Measurements from ENCODE around the gene CALCB.

DNA sequence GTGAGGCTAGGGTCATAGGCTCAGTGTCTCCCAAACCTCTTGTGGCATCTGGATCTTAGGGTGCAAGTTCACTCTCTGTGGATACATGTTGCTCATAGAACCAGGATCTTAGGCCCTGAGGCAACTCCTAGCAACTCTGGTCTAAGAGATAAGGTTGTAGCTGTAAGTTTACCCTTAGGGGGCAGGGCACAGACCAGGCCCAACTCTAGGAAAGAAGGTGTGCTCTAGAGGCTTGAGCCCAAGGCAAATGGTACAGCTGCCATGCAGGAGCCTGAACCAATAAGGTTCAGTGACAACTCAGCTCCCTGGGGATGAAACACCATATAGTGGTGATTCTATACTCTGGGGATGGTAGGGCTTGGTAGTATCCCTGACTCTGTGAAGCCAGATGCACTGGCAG, 17.8 kb downstream of the CALCB start:
- TF ChIP-seq, protein P1, sequence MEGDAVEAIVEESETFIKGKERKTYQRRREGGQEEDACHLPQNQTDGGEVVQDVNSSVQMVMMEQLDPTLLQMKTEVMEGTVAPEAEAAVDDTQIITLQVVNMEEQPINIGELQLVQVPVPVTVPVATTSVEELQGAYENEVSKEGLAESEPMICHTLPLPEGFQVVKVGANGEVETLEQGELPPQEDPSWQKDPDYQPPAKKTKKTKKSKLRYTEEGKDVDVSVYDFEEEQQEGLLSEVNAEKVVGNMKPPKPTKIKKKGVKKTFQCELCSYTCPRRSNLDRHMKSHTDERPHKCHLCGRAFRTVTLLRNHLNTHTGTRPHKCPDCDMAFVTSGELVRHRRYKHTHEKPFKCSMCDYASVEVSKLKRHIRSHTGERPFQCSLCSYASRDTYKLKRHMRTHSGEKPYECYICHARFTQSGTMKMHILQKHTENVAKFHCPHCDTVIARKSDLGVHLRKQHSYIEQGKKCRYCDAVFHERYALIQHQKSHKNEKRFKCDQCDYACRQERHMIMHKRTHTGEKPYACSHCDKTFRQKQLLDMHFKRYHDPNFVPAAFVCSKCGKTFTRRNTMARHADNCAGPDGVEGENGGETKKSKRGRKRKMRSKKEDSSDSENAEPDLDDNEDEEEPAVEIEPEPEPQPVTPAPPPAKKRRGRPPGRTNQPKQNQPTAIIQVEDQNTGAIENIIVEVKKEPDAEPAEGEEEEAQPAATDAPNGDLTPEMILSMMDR (IDR thresholded peaks at IDR 0.05) = no peak
- TF ChIP-seq EZH2 (IDR thresholded peaks at IDR 0.05) = no peak

Measured in neural progenitor cell (in vitro differentiated cells).